Astrocyte of the cerebellum (primary cell): ENCODE data around the gene GRAMD4.

Experiments
- DNase-seq: peaks from one replicate; pipeline ENCODE4 v3.0.0-alpha.2; 2011; ENCODE audit warnings: low read depth
- H3K4me3 ChIP-seq: 2 replicates; pipeline ENCODE4 v1.5.1; 2011; ENCODE audit warnings: mild to moderate bottlenecking, low read depth, low read length, moderate library complexity
- CTCF ChIP-seq: IDR thresholded peaks from 2 replicates; pipeline ENCODE4 v1.5.1; 2012; ENCODE audit warnings: low read length, low read depth, moderate library complexity, mild to moderate bottlenecking; ENCODE audit errors: missing control alignments
- in situ Hi-C: cut with HindIII; loops from 2 replicates; pipeline ENCODE4 v1.10.0; 2017; ENCODE audit warnings: low sequenced_read_pairs

The GRAMD4 gene

DNA sequence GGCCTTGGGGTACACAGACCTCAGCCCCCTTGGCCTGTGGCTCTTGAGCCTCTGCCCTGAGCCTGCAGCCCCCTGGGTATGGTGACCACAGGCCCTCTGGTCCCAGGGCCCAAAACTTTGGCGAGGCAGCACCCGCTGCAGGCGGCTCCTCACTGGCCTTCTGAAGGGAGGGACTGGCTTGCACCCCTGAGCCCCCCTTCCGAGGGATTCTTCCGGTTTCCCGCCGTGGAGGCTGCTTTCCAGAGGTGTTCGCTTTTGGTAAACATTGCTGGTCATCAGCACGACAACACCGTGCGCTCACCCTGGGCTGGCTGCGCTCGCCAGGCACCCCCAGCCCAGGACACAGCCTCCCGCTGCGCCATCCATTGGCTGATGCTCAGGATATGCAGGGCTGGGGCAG is 42.0 kb downstream of the GRAMD4 start:
- no peak overlapping the region for H3K4me3 ChIP-seq
- in situ Hi-C loops = no loop called here
- TF ChIP-seq CTCF = no peak
- no peak for DNase-seq

DNA sequence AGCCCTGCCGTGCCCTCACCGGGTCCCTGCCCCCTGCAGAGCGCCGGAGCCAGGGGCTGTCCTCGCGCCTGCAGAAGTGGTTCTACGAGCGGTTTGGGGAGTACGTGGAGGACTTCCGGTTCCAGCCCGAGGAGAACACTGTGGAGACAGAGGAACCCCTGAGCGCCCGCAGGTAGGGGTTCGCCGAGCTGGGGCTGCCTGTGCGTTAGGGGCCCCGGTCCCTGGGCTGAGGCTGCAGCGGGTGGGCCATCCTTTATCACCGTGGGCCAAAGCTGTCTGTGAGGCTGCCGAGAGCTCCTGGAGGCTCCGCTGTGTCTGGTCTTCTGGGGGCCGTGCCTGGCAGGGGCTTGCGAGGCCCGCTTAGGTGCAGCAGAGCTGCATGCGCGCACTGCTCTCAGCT is 42.8 kb downstream of the GRAMD4 start:
- DNase-seq = no peak
- H3K4me3 ChIP-seq = no peak overlapping the region
- in situ Hi-C loops = no loop called here
- no peak for TF ChIP-seq CTCF

GRCh38 chr22:46663436-46664100 is 43.4 kb downstream of the GRAMD4 start:
- no peak overlapping the region for H3K4me3 ChIP-seq
- in situ Hi-C loops = no loop called here
- TF ChIP-seq CTCF = no peak
- DNase-seq = no peak

DNA sequence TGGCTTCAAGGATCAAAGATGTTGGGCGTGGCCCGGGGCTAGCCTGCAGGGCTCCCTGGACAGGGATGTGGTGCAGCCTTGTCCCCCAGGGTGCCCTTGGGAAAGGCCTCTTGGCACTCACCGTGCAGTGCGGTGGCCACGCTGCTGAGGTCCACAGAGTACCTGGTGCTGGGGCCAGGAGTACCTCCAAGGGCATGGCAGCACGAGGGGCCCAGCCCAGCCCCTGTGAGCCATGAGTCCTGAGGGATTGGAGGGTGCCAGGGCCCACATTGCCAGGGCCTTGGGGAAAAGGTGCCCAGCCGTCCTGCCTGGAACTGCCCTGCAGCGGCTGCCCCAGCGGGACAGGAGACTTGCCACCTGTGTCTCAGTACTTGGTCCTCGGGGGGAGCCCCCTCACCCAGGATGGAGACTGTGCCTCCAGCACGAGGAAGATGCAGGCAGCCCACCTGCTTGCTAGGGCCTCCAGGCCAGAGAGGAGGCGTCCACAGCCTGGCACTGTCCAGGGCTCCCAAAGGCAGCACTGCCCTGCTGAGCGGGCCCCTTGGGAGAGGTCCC is 44.2 kb downstream of the GRAMD4 start:
- no peak overlapping the region for H3K4me3 ChIP-seq
- in situ Hi-C loops = no loop called here
- no peak for DNase-seq
- no peak for TF ChIP-seq CTCF

- no peak for DNase-seq
- TF ChIP-seq CTCF = no peak
- in situ Hi-C loops = no loop called here
- H3K4me3 ChIP-seq = no peak overlapping the region
Observed at GRCh38 chr22:46665151-46665695, 45.0 kb downstream of the GRAMD4 start.

GRCh38 chr22:46665751-46666280 is 45.6 kb downstream of the GRAMD4 start:
- in situ Hi-C loops = no loop called here
- DNase-seq = no peak

More at GRCh38 chr22:46665751-46666280, 45.6 kb downstream of the GRAMD4 start:
- no peak overlapping the region for H3K4me3 ChIP-seq
- no peak for TF ChIP-seq CTCF
